ENCODE results near the gene TAF4B. TPM values are rescaled to one million over a fixed set of nuclear protein-coding genes. Genes with fewer than 3 reads are reported as not detected.
"Not testable (repeated sequence)": the region's sequence is repeated elsewhere in the genome, so short reads cannot be mapped to it uniquely, and the experiment has no call there.

Gene TAF4B
- total RNA-seq, 1 donor from 2014 or later: 3.9 TPM

GRCh38 chr18:26307161-26307773 lies 81.0 kb downstream of the TAF4B start:
- peak; percentile 75 for DNase-seq

DNA sequence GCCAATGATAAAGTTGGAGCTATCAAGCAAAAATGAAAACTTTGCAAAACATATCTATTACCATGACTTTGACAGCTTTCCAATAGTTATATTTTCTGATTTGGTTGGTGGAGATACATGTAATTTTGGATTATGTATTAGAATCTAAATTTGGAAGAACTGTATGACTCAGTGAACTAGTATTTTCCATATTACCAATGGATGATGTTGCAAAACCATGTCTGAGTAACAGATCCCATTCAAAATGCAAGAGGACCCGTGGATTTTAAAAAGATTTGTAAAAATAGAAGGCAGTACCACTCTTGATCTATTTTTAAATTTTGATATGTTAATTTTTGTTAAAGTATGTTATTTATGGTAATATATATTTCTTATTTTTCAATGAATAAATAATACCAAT lies 83.0 kb downstream of the TAF4B start:
- DNase-seq: no peak

GRCh38 chr18:26312199-26312598 lies 86.0 kb downstream of the TAF4B start:
- no peak for DNase-seq

DNA sequence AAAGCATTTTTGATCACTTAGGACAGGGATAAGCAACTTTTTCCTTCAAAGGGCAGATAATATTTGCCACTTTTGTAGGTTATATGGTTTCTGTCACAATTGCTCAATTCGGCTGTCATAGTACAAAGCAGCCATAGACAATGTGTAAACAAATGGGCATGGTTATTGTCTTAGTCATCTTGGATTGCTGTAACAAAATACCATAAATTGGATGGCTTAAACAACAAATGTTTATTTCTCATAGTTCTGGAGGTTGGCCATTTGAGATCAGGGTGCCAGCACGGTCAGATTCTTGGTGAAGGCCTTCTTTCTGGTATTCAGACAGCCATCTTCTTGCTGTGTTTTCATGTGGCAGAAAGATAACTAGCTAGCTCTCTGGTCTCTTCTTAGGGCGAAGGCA lies 91.2 kb downstream of the TAF4B start:
- DNase-seq: no peak

- DNase-seq: no peak
These were observed 94.4 kb downstream of the TAF4B start for GRCh38 chr18:26320686-26321085.

DNA sequence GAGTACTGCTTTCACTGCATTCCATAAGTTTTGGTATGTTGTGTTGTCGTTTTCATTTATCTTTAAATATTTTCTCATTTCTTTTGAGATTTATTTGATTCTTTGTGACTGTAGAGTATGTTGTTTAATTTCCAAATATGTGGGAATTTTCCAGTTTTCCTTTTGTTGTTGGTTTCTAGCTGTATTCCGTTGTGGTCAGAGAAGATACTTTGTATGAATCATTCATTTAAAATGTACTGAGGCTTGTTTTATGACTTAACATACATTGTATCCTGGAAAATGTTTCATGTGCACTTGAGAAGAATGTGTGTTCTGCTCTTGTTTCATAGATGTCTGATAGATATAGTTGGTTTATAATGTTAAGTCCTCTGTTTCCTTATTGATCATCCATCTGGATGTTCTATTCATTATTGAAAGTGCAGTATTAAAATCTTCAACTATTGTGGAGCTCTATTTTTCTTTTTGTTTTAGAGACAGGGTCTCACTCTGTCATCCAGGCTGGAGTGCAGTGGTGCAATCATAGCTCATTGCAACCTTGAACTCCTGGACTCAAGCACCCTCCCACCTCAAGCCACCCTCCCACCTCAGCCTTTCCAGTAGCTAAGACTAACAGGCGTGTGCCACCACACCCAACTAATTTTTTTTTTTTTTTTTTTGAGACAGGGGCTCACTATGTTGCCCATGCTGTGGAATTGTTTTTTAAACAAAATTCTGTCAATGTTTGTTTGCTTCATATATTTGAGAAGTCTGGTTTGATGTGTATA lies 96.8 kb downstream of the TAF4B start:
- no peak for DNase-seq

GRCh38 chr18:26325771-26326170 lies 99.5 kb downstream of the TAF4B start:
- no peak for DNase-seq

- no peak for DNase-seq
These were observed 100.8 kb downstream of the TAF4B start for GRCh38 chr18:26327062-26327461.

DNA sequence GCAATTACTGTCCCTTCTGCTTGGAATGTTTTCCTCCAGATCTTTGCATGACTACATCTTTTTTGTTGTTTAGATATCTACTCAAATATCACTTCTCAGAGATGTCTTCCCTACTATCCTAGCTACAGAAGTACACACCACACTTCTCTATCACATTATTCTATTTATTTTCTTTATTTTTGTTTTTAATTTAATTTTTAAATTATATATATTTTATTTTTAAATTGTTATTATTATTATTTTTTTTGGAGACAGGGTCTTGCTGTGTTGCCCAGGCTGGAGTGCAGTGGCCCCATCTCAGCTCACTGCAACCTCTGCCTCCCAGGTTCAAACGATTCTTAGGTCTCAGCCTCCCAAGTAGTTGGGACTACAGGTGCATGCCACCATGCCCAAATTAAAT lies 106.7 kb downstream of the TAF4B start:
- no peak for DNase-seq

GRCh38 chr18:26335156-26335555 lies 108.9 kb downstream of the TAF4B start:
- DNase-seq: no peak

- DNase-seq: no peak
These were observed 109.6 kb downstream of the TAF4B start for GRCh38 chr18:26335571-26336487.

DNA sequence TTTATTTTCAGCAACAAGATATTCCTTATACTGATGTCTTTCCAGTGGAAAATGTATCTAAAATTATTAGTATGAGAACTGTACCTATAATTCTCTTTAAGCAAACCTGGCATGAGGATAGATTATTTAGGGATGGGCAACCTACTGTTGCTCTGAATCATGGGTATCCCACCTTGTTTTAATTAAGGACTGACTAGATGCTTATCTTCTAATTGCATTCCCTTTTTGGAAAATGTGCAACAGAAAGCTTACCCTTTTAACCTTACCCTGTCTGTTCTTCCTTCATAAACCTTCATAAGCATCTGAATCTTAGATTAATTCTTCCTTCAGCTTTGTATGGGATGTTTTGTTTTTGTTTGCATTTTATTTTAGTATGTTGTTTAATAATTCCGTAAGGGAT lies 110.3 kb downstream of the TAF4B start:
- DNase-seq: no peak

DNA sequence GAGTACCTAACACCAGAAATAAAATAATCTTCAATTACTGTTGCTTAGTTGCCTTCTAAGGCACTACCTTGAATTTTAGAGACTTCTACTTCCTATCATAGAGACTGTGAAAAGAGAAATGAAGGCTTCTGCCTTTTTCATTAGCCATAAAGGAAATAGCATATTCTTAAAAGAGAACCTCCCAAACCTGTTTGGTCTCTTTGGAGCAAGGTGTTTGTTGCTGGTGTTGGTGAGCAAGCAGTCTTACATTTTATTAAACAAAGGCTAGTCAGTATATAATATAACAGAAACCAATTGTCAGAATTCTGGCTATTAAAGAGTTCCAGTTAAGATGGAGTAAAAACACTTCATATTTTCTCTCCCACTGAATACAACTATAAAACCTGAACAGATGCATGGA lies 116.4 kb downstream of the TAF4B start:
- no peak for DNase-seq

DNA sequence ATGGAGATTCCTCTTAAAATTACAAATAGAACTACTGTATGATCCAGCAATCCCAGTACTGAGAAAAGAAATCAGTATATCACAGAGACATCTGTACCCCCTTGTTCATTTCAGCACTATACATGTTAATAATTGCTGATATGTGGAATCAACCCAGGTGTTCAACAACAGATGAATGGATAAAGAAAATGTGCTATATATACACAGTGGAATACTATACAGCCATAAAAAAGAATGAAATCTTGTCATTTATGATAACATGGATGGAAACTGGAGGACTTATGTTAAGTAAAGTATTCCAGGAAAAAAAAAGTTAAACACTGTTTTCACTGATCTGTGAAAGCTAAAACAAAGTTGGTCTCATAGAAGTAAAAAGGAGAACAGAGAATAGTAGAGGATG lies 124.7 kb downstream of the TAF4B start:
- no peak for DNase-seq

GRCh38 chr18:26356045-26356785 lies 130.0 kb downstream of the TAF4B start:
- DNase-seq: no peak

DNA sequence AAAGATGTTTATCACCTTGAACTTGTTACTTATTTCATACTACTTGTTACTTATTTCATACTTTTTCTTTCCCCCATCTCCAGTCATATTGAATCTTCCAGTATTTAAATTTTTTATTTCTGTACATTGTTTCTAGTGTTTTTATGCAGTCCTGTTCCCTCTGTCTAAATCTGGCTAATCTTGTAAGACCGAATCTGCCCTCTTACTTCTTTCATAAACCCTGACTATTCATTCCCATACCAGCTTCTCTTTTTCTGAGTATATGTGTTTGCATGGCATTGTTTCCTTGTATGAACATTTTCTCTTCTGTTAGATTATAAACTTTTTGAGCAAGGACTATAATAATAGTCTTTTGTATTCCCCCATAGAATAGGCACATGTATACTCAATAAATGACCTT lies 131.7 kb downstream of the TAF4B start:
- DNase-seq: no peak

GRCh38 chr18:26362021-26362420 lies 135.8 kb downstream of the TAF4B start:
- DNase-seq: no peak

DNA sequence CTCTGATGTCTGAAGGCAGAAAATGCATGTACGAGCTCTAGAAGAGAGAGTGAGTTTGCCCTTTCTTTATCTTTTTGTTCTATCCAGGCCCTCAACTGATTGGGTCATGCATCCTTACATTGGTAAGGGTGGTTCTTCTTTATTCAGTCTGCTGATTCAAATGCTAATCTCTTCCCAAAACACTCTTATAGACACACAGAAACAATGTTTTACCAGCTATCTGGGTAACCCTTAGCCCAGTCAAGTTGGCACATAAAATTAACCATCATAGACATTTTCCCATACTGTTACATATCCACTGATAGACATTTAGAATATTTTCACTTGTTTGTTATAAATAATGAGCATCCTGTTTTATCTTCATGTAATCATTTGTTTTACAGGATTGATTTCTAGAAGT lies 141.2 kb downstream of the TAF4B start:
- no peak for DNase-seq

DNA sequence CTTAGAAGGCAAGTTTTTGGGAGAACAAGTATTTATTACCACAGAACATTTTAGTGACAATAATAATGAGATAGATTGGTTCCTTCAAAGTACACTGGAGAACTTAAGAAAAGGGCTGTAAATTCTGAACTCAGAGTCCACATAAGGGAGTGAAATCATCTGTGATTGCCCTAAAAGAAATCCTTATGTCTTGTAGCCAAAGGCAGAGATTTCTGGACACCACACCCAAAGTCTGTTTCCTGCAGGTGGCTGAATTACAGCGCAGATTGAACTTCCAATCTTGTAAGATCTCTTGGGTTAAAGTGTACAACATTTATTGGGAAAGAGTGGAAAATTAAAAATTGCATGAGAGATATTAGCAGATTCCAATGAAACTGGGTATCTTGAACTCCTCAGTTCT lies 143.8 kb downstream of the TAF4B start:
- DNase-seq: no peak

- no peak for DNase-seq
These were observed 149.9 kb downstream of the TAF4B start for GRCh38 chr18:26376105-26376504.

DNA sequence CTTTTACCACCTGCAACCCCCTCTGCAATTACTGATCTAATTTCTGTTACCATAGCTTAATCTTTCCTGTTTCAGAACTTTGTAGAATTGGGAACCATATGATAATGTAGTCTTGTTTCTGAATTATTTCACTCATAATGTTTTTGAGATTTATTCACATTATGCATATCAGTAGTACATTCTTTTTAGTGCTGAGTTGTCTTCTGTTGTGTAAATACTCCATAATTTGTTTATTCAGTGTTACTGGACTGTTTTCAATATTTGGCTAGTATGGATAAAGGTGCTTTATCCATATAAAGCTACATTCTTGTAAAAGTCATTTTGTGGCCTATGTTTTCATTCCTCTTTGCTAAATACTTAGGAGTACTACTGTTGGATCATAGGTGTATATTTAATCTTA lies 152.5 kb downstream of the TAF4B start:
- DNase-seq: no peak

GRCh38 chr18:26381555-26381954 lies 155.3 kb downstream of the TAF4B start:
- not testable (repeated sequence) for DNase-seq

Measured in dermis blood vessel endothelial cell (primary cell).